GM21447 (cell line): ENCODE data around the gene HLA-B.
"Not testable (repeated sequence)": the region's sequence is repeated elsewhere in the genome, so short reads cannot be mapped to it uniquely, and the experiment has no call there.

Experiments used
- ATAC-seq: cut with Tn5 transposase; IDR thresholded peaks from one replicate; pipeline ENCODE4 v1.9.1; 2021; ENCODE audit not compliant: unreplicated experiment

Gene HLA-B

DNA sequence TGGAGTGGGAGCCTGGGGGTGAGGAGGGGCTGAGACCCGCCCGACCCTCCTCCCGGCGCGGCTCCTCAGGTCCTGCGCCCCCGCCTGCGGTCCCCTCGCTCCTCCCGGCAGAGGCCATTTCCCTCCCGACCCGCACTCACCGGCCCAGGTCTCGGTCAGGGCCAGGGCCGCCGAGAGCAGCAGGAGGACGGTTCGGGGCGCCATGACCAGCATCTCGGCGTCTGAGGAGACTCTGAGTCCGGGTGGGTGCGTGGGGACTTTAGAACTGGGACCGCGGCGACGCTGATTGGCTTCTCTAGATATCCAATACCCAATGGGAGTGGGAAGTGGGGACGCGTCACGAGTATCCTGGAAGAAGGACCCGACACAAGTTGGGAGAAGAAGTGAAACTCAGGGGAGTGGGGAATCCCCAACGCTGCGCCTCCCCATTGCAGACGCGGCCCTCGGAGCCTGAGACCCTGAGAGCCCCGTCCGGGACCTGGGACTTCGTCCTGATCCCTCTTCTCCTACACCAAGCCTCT lies at the start of gene HLA-B:
Gene HLA-B, minus strand, starts transcription at position 234 of the 521 bp plus-strand sequence. Its CDS starts 21 bp downstream, at position 213.
- ATAC-seq = peak; percentile 72

DNA sequence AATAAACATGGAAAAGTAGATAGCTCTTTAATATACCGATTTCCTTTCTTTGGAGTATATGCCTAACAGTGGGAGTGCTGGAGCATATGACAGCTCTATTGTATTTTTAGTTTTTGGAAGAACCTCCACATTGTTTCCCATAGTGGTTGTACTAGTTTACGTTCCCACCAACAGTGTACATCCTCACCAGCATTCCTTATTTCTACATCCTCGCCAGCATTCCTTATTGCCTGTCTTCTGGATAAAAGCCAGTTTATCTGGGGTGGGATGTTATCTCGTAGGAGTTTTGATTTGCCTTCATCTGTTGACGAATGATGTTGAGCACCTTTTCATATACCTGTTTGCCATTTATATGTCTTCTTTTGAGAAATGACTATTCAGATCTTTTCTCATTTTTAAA lies 49.0 kb upstream of the HLA-B start:
- ATAC-seq = no peak

DNA sequence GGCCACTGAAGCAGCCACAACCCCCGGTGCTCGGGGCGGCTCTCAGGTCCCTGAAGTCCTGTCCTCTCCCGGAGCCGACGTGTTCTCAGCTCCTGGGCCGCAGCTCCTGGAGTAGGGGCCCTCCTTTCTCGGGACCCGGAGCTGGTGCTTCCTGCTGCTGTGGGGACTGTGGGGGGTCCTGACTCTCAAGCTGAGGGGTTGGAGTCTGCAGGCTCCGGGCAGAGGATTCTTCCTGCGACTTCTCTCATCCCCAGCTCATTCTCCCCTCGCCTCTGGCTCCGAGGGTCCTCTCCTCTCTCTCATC lies 47.0 kb upstream of the HLA-B start:
- not testable (repeated sequence) for ATAC-seq

DNA sequence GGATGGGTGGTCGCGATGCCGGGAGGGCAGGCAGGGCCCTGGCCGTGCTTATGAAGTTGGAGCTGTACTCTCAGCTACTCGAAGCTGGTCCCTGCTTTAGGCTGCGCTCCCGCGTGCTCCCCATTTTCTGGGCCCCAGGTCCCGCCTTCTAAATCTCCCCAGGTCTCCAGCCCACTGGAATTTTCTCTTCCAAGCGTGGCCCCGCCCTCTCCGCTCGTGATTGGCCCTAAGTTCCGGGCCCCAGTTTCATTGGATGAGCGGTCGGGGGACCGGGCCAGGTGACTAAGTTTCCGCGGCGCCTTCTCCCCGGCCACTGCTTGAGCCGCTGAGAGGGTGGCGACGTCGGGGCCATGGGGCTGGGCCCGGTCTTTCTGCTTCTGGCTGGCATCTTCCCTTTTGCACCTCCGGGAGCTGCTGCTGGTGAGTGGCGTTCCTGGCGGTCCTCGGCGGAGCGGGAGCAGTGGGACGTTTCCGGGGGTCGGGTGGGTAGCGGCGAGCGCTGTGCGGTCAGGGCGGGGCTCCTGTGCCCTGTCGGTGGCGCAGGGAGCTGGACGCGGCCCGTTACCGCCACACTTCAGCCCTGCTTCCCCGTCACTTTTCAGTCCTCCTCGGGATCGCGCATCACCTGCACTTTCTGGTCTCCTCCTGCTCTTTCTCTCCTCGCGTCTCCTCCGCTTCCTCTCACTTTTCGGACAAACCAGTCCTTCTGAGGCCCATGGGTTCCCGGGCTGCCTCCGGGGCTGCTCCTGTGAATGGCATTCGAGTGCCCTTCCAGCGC lies 46.5 kb upstream of the HLA-B start, which contains the start of gene MICA:
Gene MICA, plus strand, starts transcription at position 313 of the 778 bp plus-strand sequence. Its CDS starts 38 bp downstream, at position 351.
- ATAC-seq = peak; percentile 53

DNA sequence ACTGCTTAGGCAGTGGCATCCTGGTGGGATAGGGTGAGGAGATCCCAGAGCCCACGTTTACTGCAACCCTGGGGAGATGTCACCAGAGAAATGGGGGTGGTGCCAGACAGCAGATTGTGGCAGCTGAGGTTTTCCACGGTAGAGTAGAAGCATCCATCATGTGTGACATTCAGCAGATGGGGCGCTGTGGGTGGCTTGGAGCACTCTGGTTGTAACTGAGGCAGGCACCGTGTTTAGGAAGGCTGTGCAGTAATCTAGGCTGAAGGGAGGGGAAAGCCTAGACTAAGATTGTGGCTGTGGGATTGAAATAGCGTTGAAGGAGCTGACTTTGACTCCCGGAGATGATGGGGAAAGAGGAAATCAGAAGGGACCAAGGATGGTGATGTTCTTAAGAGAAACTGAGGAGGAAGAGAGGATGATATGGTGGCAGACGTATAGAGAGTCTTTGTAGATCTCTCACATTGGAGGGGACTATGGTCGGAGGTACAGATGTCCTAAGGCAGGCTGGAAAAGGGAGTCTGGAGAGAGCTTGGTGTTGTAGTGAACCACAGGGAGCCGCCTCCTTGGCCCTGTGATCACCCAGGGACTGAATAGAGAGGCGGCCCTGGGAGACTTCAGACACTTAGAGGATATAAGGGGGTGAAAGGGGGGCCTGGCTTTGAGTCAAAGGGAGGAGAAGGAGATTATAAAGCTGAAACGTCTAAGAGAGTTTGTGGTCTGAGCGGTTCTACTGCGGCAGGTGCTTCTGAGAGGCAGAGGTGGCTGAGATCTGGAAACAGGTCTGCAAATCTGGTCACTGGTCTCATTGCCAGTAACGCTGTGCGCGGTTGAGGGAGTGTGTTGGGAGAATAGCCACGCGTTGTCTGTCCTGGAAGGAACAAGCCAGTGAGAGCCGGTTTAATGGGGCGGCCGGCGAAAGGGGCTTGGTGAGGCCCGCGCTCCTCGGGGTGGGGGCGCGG lies 45.6 kb upstream of the HLA-B start:
- ATAC-seq = peak; percentile 12

DNA sequence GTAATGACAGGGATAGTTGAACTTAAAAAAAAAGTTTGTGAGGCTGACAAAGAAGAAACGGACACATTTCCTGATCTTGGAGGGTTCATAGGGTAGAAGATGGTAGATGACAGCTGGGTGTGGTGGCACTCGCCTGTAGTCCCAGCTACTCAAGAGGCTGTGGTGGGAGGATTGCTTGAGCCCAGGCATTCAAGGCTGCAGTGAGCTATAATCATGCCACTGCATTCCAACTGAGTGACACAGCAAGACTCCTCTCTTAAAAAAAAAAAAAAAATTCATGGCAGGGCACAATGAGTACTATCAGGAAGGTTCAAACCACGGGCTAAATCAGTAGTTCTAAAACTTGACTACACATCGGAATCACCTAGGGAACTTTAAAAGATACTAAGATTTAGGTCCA lies 44.4 kb upstream of the HLA-B start:
- no peak for ATAC-seq

DNA sequence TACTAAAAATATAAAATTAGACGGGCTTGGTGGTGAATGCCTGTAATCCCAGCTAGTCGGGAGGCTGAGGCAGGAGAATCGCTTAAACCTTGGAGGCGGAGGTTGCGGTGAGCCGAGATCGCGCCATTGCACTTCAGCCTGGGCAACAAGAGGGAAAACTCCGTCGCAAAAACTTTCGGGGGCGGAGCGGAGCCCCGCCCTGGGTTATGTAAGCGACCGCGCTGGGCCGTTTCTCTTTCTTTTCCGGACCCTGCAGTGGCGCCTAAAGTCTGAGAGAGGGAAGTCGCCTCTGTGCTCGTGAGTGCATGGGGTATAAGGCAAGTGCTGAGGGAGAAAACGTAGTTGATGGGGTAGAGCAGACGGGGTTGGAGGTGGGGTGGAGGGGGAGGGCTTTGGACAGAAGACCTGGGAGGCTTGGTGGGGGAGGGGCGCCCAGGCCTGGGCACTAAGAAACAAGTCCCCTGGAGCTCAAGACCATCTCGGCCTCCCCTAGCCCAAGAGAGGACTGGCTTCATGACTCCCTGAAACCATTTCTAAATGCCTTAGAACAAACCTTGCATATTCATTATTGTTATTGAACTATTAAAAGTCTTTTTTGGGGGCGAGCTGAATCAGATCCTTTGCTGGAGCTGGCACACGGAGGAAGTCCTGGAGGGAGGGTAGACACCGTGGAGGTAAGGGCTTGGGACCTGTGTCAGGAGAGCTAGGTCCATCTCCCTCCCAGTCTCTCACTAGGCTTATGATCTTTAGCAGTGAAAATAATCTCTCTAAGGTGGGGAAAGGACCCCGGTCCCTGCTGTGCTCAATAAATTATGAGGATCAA lies 43.7 kb upstream of the HLA-B start:
- no peak for ATAC-seq

DNA sequence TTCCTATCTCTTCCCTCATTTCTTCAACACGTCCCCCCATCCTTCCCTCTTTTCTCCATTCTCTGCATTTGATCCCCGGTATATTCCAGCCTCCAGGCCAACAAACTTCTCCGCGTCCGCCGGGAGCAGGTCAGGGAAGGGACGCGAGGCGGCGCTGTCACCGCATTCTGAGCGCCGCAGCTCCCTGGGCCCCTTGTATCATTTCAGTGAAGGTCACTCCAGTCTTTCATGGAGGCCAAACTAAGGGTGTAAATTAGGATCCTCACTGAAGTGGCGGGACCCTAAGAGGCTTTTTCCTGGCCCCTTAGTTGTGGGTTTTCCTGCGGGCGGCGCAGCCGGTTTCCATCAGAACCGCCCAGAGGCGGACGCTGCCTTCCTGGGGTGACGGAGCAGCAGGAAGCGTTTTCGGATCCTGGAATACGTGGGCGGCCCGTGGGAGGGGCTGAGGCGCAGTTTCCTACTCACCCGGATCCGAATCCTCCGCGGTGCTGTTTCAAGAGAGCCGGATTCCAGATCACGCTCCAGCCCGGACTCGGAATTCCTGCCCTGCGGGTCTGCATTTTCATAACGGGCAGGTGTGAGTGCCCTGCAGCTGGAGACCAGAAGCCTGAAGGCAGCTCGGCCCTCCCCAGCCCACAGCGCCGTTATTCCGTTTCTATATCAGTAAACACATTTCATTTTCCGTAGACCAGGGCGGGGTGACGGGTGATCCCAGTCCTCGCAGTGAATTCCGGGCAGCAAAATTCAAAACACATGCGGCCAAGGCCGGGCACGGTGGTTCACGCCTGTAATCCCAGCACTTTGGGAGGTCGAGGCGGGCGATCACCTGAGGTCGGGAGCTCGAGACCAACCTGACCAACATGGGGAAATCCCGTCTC lies 42.8 kb upstream of the HLA-B start:
- ATAC-seq = no peak

DNA sequence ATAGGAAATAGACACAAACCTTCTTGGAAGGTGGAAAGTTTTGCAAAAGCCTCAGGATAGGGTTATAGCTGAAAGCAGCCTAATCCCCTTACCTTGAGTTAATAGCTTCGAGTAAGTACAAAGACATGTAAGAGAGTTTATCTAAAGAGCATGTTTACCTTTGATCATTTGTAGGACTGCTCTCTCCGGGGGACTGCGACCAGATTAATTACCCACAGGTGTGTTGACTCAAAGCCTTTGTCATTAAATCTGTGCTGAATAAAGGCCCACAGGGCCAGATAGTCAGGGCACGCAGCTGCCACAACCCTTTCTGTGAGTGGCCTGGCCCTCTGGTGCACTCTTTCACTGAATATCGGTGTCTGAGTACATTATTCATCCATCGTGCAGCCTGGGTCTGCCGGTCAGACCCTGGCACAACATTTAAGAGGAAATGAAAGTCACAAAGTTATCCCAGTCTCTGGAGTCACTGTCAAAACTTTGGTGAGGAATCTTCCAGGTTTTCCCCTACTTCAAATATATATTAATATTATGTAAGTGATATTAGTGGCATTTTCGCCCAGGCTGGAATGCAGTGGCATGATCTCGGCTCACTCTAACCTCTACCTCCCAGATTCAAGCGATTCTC lies 41.0 kb upstream of the HLA-B start:
- no peak for ATAC-seq

DNA sequence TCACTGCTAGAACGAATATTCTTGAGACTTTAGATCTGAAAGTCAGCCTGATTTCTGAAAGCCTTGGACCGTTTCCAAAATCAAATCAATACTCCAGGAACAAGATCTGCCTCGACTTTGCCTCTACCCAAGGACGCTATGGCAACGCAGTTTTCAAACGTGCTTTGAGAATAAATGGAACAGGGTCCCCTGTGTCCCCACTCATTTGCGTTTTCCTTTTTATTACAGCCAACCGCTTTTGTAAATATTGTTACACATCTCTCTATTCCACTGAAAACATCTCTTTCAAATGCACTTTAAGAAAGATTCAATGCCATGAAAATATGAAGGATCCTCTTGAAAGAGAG lies 40.1 kb upstream of the HLA-B start:
- ATAC-seq = not testable (repeated sequence)

DNA sequence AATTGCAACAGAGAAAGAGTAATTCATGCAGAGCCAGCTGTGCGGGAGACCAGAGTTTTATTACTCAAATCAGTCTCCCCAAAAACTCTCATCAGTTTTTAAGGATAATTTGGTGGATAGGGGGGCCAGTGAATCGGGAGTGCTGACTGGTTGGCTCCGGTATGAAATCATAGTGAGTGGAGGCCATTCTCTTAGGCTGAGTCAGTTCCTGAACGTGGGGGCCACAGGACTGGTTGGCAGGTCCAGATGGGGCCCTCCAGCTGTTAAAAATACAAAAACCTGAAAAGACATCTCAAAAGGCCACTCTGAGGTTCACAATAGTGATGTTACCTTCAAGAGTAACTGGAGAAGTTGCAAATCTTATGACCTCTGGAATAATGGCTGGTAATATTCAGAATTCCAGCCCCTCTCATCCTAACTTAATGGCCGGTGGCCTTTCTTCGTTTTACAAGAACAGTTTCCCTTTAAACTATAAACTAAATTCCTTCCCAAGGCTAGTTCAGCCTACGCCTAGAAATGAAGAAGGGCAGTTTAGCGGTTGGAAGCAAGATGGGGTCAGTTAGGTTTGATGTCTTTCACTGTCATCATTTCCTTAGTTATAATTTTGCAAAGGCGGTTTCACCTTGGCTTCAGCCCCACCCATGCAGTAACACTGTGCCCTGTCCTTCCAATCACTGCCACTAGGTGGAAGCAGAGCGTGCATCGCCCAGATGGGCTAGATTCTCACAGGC lies 39.6 kb upstream of the HLA-B start:
- ATAC-seq = no peak

DNA sequence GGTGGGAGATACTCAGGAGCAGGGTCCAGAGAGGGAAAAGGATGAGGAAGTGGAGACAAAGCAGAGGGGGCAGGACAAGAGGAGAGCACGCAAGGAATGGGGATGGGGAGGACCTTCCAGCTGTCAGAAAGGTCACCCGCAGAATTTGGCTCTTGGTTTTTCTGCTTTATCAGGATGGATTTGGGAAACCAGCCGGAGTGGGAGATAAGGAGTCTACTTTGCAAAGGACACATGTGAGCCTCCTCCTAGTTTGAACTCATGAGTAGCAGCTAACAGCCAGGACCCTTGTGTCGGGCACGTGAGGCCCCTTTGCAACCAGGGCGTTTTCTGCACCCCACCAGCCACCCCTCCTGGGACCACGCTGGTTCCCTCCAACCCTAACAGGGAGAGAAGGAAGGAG lies 38.9 kb upstream of the HLA-B start:
- ATAC-seq = no peak

DNA sequence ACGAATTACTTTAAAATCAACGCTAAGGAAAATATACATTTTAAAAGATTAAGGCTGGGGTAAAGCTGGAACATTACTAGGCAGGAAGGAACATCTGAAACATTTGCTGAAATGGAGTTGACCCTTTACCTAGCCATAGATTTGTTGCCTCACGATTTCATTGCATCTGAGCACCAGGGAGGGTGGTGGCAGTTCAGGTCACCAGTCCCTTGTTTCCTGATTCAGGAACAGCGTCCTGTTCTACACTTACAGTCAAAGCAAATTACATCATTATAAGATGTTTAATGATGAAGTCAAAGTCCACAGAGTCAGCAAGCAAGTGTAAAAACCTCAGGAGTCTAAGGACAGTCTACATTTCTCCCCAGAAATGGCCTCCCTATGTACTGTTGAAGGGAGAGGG lies 37.4 kb upstream of the HLA-B start:
- no peak for ATAC-seq

DNA sequence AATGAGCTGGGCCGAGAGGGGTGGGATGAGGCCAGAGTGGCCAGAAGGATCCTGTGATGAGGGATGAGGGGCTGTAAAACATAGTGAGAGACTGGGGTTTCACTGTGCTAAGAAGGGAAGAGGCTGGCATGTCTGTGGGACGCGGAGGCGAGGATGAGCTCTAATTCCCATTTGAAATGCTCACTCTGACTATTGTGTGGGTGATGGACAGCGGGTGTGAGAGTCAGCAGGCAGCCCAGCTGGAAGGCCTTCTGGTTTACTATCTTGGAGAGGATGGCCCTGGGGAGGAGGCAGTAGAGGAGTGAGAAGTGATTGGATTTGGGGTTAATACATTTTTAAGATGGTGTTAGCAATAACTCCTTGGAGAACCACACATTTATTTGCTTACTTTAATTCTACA lies 37.0 kb upstream of the HLA-B start:
- ATAC-seq = no peak

DNA sequence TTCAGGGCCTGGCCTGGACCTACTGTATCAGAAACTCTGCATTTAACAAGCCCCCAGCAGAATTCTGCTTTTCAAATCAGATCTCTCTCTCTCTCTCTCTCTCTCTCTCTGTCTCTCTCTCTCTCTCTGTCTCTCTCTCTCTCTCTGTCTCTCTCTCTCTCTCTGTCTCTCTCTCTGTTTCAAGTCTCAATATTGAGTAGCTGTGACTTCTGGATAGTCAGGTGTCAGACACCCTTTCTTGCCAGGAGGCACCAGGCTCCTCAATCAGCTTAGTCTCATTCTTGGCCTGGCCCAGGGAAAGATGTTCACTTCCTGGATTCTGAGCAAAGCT lies 32.8 kb upstream of the HLA-B start:
- ATAC-seq = not testable (repeated sequence)

DNA sequence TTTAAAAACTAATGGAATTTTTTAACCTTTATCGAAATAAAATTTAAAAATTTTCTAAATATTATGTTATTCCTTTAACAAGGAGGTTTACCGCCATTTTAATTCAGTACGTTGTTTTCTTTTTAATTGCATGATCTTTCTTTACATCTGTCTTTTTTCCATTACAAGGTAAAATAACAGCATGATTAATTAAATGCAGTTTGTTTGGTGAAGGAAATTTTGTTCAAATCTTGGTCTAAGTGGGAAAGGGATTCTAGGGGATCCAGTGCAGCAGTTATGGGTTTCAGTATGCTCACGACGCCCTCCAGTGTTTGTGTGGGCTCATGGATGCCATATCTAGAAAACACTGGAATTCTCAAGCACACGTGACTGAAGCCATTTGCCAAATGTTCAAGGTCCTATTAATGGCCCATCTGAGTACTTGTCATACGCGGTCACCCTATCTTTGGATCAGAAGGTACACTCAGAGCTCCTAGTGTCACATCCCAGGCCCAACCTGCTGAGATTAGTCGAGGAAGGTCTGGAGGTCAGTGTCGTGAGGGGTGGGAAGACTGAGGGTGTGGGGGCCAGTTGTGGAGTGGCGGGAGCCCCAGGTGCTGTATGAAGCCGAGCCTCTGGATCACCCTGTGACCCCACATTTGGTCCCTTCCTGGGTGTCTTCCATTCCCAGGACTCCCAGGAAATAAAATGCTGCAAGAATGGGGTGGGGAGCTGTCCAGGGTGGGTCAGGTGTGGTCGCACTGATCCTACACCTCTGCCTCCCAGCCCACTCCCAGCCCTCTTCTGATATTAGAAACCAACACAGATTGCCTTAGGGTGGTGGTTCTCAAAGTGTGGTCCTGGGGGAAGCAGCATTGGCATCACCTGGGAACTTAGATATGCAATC lies 32.2 kb upstream of the HLA-B start:
- ATAC-seq = not testable (repeated sequence)

DNA sequence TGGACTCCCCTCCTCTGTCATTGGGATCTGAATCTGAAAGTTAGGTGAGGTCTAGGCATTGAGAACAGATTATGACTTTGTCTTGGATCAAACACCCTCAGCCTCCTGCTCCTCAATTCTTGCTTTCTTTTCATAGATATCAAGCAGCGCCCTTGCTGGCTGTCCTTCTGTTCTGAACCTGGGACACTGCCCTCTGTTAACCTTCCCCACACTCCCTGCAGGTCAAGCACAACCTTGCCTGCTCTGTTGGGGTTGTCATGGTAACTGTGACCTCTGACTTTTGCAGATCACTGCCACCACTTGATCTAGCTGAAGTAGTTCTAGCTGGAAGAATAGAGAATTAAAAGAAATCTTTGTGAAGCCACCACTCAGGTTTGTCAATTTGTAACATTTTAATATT lies 30.0 kb upstream of the HLA-B start:
- no peak for ATAC-seq

DNA sequence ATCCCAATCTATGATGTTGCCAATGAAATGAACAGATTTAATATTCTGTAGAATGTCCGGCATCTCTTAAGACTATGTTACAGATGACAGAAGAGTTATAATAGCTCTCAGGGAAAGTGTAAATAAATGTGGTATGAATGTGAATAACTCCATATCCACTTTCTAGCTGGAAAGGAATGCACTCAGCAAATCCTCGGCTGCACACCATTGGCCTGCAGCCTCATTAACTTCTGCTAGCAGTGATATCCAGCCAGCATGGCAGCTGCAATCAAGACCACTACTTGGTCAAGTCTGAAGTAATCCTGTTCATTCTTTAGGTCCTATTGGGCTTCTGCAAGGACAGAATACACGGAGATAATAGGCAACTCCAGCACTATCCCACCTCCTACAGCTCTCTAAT lies 29.1 kb upstream of the HLA-B start:
- no peak for ATAC-seq
